ENCODE measurements around the gene RASGRP1.

Gene RASGRP1

DNA sequence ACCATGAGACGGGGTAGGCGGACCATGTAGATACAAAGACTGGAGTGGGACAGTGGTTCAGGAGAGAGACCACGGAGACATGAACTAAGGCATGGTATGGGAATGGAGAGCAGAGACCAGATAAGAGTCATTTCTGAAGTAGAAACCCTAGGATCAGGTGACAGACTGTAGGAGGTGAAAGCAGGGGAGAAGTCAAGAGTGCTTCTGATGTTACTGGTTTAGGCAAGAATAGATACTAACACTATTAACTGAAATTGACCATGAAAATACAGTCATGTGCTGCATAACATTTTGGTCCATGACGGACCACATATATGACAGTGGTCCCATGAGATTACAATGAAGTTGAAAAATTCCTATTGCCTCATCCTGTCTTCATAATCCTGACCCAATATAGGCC is 41.7 kb downstream of the RASGRP1 start:
- Histone ChIP-seq H3K4me1 (ENCODE audit: low read length) (peaks cover 17% of the 10 kb centered on the region), H2AFZ (ENCODE audit: low read depth, low read length) (no peak overlapping the region), H3K4me2 (ENCODE audit: low read length) (no peak overlapping the region)

GRCh38 chr15:38521316-38521715 is 43.3 kb downstream of the RASGRP1 start:
- Histone ChIP-seq H3K4me2 (ENCODE audit: low read length) (no peak overlapping the region), H3K27me3 (ENCODE audit: low read depth, low read length) (no peaks in the 10 kb centered on the region), H3K27ac (ENCODE audit: low read length) (no peak overlapping the region), H3K4me3 (ENCODE audit: low read length) (no peak overlapping the region), H2AFZ (ENCODE audit: low read depth, low read length) (no peak overlapping the region), H3K9me3 (ENCODE audit: insufficient read depth, low read length) (no peaks in the 10 kb centered on the region), H4K20me1 (ENCODE audit: insufficient read depth, low read length) (peaks cover 19% of the 10 kb centered on the region), H3K79me2 (ENCODE audit: low read length) (peaks cover 6% of the 10 kb centered on the region; the same call in 1 of the 2 replicates), H3K4me1 (ENCODE audit: low read length) (peaks cover 17% of the 10 kb centered on the region), H3K9ac (ENCODE audit: low read length) (no peak overlapping the region), H3K36me3 (replicated peaks; ENCODE audit: low read depth, low read length) (peaks cover 31% of the 10 kb centered on the region)
- peak; percentile 29; the same call in 1 of the 2 replicates for TF ChIP-seq CTCF (IDR thresholded peaks at IDR 0.05; ENCODE audit: low read depth, low read length)
- TF ChIP-seq EZH2phosphoT487 (IDR thresholded peaks at IDR 0.05; ENCODE audit: low read depth), result no peak

More for the DNA sequence above, 41.7 kb downstream of the RASGRP1 start:
- no peak overlapping the region for H3K9ac ChIP-seq (ENCODE audit: low read length)
- H4K20me1 ChIP-seq (ENCODE audit: insufficient read depth, low read length), result peaks cover 31% of the 10 kb centered on the region
- peaks cover 19% of the 10 kb centered on the region for H3K79me2 ChIP-seq (ENCODE audit: low read length)
- no peak overlapping the region for H3K4me3 ChIP-seq (ENCODE audit: low read length)
- peaks cover 18% of the 10 kb centered on the region for H3K36me3 ChIP-seq (replicated peaks; ENCODE audit: low read depth, low read length)
- no peak for TF ChIP-seq CTCF (IDR thresholded peaks at IDR 0.05; ENCODE audit: low read depth, low read length)
- no peak for TF ChIP-seq EZH2phosphoT487 (IDR thresholded peaks at IDR 0.05; ENCODE audit: low read depth)
- H3K9me3 ChIP-seq (ENCODE audit: insufficient read depth, low read length), result no peaks in the 10 kb centered on the region
- no peak overlapping the region for H3K27ac ChIP-seq (ENCODE audit: low read length)
- H3K27me3 ChIP-seq (ENCODE audit: low read depth, low read length), result no peaks in the 10 kb centered on the region

GRCh38 chr15:38520035-38520434 is 44.6 kb downstream of the RASGRP1 start:
- Histone ChIP-seq H3K9ac (ENCODE audit: low read length) (no peak overlapping the region), H4K20me1 (ENCODE audit: insufficient read depth, low read length) (peaks cover 20% of the 10 kb centered on the region; the same call in 1 of the 2 replicates), H3K79me2 (ENCODE audit: low read length) (peaks cover 4% of the 10 kb centered on the region; the same call in 1 of the 2 replicates), H3K9me3 (ENCODE audit: insufficient read depth, low read length) (no peaks in the 10 kb centered on the region), H3K4me3 (ENCODE audit: low read length) (no peak overlapping the region), H3K27me3 (ENCODE audit: low read depth, low read length) (no peaks in the 10 kb centered on the region), H3K36me3 (replicated peaks; ENCODE audit: low read depth, low read length) (peaks cover 36% of the 10 kb centered on the region), H3K27ac (ENCODE audit: low read length) (no peak overlapping the region), H2AFZ (ENCODE audit: low read depth, low read length) (no peak overlapping the region), H3K4me2 (ENCODE audit: low read length) (no peak overlapping the region), H3K4me1 (ENCODE audit: low read length) (peaks cover 22% of the 10 kb centered on the region)
- TF ChIP-seq CTCF (IDR thresholded peaks at IDR 0.05; ENCODE audit: low read depth, low read length), result no peak
- TF ChIP-seq EZH2phosphoT487 (IDR thresholded peaks at IDR 0.05; ENCODE audit: low read depth), result no peak

DNA sequence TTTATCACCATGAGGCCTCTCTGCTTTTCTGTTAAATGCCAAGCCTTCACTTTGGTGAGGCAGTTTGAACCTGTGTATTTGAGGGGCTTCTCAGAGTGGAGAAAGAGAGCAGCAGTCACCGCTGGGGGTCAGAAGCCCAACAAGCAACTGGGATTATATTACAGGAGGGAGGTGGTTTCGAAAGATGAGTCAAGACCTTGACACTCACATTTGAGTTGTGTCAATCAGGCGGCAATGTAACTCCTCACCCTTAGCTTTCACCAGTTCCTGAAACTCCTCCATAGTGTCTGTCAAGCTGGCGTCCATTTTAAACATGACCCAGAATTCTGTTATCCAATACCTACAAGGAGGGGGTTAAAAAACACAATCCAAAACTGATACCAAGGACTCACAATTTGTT is 46.5 kb downstream of the RASGRP1 start:
- TF ChIP-seq CTCF (IDR thresholded peaks at IDR 0.05; ENCODE audit: low read depth, low read length) (no peak), EZH2phosphoT487 (IDR thresholded peaks at IDR 0.05; ENCODE audit: low read depth) (no peak)
- peaks cover 50% of the 10 kb centered on the region for H3K36me3 ChIP-seq (replicated peaks; ENCODE audit: low read depth, low read length)

More for the DNA sequence above, 46.5 kb downstream of the RASGRP1 start:
- Histone ChIP-seq H3K4me2 (ENCODE audit: low read length) (no peak overlapping the region), H3K9ac (ENCODE audit: low read length) (no peak overlapping the region), H3K27ac (ENCODE audit: low read length) (no peak overlapping the region), H3K27me3 (ENCODE audit: low read depth, low read length) (no peaks in the 10 kb centered on the region), H3K4me1 (ENCODE audit: low read length) (peaks cover 40% of the 10 kb centered on the region), H3K79me2 (ENCODE audit: low read length) (peaks cover 4% of the 10 kb centered on the region; the same call in 1 of the 2 replicates), H2AFZ (ENCODE audit: low read depth, low read length) (no peak overlapping the region), H3K4me3 (ENCODE audit: low read length) (no peak overlapping the region), H3K9me3 (ENCODE audit: insufficient read depth, low read length) (no peaks in the 10 kb centered on the region), H4K20me1 (ENCODE audit: insufficient read depth, low read length) (peaks cover 18% of the 10 kb centered on the region; the same call in 1 of the 2 replicates)

Data from OCI-LY3 (cell line).